Hematopoietic multipotent progenitor cell treated with erythropoietin and hydrocortisone succinate and interleukin-3 and kit ligand, for 17 days (in vitro differentiated cells): ENCODE results near the gene HIF3A.
"Not testable (repeated sequence)": the region's sequence is repeated elsewhere in the genome, so short reads cannot be mapped to it uniquely, and the experiment has no call there.

Experiments
- DNase-seq: peaks from one replicate; pipeline ENCODE4 v3.0.0-alpha.2; 2015; ENCODE audit warnings: low spot score

Gene HIF3A

GRCh38 chr19:46294494-46294893 is 2.3 kb upstream of the HIF3A start:
- no peak for DNase-seq

DNA sequence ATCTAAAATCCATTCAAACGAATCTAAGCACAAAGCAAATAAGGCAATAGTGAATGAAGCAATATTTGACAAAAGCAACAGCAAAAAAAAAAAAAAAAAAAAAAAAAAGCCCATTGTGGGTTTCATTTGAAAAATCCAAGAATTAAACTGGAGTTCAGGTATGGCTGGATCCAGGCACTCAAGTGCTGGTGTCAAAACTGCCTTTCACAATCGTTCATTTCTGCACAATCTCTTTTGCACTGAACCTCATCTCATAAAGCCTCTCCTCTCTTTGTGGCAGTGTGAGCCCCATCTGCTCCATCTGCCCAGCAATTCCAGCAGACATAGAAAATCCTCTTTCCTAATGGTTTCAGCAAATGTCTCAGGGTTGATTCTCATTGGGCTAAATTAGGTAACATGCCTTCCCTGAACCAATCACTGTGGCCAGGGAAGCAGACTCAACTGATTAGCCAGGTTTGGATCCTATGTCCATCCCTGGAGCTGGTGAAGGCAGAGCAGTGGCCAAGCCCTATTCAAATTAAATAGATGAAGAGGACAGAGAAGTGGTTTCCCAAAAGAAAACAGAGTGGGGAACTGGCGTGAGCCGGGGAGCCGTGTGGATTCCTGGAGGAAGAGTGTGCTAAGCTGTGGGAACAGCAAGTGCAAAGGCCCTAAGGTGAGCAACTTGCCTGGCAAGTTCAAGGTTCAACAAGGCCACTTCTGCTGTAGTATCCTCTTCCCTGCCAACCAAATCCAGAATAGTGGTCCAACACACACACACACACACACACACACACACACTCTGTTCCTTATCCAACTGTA is 1.2 kb upstream of the HIF3A start:
- no peak for DNase-seq

GRCh38 chr19:46296202-46296480 is 701 bp upstream of the HIF3A start:
- no peak for DNase-seq

DNA sequence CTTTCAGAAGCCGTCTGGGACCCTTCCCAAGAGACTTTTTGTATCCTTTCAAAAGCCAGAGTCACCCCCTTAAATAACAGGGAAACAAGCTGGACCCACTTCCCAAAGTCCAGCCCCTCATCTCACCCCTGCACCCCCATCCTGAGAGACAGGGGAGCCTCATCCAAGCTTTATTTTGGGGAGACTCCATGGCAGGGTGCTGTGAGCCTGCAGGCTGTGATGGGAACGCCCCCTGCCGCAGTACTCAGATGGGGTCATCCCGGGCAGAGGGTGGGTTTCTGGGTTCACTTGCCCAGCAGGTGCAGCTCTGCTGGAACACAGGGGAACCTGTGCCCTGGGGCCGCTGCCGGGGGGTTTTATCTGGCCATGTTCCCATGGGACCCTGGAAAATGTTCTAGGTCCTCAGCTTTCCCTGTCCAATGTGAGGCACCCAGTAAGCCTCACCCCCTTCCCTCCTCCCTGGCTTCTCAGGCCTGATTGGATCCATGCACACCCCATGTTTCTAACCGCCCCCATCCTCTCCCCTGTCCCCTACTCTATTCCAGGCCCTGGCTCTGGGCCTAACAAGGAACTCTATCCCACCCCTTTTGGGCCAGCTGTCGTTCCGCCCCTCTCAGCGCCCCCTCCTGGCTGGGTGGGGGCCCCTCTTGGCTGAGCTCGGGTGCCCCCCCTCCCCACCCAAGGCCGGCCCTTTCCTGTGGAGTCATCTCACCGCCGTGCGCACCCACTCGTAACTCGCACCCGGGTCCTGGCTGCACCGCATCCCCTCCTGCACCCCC is 1.0 kb downstream of the HIF3A start:
- DNase-seq, result no peak

DNA sequence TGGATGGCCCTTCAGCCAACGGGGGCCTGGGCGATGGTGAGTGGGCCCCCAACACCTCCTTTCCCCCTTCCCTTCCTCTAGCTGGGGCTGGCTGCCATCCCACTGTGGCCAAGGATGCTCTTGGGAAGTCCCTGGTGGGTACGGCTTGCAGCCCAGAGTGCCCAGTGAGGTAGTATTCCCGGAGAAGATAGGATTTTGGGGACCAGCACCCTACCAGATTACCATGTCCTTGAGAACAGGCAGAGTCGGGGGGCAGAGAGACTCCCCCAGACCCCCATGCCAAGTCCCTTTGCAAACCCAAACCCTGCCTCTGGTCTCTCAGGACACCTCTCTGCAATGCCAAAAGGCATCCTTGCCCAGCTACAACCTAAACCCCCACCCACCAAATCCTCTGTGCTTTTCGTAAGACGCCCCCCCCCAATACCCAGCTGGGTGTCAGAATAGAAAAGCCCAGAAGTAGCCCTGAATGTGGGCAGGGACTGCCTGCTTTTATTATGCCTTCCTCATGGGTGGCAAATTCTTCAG is 1.7 kb downstream of the HIF3A start:
- DNase-seq, result no peak

DNA sequence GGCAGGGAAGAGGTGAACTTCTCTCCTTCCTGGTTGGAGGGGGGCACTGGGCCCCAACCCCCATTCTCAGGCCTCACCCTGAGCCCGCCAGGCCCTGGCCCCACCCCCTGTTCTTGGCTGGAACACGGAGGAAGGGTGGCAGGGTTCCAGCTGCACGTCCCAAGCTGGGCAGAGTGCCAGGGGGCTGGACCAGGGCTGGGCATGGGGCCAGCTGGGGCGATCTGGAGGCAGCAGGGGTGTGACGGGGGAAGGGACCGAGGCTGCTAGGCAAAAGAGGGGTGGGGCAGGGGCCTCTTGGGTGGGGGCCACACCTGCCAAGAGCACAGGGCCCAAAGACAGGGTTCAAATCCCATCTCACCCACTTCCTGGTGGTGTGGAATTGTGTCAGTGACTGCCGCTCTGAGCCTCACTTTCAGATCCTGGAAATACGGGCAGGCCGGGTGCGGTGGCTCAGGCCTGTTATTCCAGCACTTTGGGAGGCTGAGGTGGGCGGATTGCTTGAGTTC is 2.2 kb downstream of the HIF3A start:
- peak; percentile 88 for DNase-seq

GRCh38 chr19:46299695-46300094 is 2.9 kb downstream of the HIF3A start:
- DNase-seq, result no peak

- DNase-seq, result no peak
Measured at GRCh38 chr19:46303322-46303690, 6.5 kb downstream of the HIF3A start.

- no peak for DNase-seq
Measured at GRCh38 chr19:46303691-46304397, 7.0 kb downstream of the HIF3A start.

DNA sequence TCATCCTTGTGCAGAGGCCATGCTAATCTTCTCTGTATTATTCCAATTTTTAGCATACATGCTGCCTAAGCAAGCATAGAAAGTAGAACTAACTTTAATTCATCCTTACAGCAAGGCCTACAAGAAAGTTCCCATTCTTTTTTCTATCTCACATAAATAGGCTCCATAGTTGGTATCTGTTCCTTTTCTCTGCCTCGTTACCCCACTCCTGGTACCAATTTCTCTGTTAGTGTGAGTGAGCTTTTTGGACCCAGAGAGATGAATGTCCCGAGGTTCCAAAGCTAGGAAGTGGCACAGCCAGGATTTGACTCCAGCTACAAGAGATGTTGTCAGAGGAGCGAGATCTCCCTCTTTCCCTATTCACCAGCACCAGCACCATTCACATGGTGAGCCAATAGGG is 9.7 kb downstream of the HIF3A start:
- no peak for DNase-seq

DNA sequence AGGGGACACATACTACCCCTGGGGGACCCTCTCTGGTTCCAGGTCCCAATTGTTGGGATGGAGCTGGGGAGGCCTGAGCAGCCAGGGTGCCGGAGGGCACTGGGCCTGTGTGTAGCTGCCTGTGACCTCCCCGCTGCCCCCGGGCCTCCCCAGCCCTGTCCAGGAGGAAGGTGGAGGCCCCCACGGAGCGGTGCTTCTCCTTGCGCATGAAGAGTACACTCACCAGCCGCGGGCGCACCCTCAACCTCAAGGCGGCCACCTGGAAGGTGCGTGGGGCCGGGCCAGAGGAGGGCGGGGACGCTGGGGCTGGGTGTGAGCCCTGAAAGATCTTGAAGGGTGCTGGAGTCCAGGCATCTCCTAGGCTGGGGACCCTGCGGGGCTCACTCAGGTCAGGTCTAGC is 11.7 kb downstream of the HIF3A start:
- DNase-seq, result no peak

DNA sequence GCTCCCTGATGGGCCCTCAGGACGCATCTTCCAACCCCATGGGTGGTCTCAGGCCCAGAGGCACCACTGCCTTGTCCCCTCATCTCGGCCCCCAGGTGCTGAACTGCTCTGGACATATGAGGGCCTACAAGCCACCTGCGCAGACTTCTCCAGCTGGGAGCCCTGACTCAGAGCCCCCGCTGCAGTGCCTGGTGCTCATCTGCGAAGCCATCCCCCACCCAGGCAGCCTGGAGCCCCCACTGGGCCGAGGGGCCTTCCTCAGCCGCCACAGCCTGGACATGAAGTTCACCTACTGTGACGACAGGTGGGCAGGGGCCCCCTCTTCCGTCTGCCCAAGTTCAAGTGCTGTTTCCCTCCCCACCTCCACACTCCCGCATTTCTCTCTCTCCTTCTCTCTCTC is 12.2 kb downstream of the HIF3A start:
- no peak for DNase-seq

DNA sequence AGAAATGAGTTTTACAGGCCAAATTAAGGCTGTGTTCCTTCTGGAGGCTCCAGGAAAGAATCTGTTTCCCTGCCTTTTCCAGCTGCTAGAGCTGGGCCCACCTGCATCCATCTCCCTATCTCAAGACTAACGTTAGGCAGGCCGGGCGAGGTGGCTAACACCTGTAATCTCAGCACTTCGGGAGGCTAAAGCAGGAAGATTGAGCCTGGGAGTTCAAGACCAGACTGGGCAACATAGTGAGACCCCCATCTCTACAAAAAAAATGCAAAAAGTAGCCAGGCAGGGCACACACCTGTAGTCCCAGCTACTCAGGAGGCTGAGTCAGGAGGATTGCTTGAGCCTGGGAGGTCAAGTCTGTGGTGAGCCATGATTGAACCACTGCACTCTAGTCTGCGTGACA is 14.6 kb downstream of the HIF3A start:
- no peak for DNase-seq

DNA sequence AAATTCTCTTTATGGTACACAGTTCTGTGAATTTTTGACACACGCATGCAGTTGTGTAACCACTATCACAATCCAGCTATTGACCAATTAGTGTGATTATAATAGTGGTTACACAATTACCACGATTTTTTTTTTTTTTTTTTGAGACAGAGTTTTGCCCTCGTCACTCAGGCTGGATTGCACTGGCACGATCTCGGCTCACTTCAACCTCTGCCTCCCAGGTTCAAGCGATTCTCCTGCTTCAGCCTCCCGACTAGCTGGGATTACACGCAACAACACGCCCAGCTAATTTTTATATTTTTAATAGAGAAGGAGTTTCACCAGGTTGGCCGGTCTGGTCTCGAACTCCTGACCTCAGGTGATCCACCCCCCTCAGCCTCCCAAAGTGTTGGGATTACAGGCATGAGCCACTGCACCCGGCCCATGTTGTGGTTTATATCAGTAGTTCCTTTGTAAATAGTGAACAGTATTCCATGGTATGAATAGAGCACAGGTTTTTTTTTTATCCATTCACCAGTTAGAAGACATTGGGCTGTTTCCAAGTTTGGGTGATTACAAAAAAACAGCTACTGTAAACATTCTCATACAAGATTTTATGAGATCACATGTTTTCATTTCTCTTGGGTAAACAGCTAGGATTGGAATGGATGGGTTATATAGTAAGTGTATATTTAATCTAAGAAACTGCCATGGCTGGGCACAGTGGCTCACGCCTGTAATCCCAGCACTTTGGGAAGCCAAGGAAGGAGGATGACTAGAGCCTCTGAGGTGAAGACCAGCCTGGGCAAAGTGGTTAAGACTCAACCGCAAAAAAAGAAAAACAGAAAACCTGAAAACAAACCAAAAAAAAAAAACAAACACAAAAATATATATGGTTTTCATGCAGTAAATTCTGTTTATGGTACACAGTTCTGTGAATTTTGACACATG is 17.0 kb downstream of the HIF3A start:
- DNase-seq, result not testable (repeated sequence)

DNA sequence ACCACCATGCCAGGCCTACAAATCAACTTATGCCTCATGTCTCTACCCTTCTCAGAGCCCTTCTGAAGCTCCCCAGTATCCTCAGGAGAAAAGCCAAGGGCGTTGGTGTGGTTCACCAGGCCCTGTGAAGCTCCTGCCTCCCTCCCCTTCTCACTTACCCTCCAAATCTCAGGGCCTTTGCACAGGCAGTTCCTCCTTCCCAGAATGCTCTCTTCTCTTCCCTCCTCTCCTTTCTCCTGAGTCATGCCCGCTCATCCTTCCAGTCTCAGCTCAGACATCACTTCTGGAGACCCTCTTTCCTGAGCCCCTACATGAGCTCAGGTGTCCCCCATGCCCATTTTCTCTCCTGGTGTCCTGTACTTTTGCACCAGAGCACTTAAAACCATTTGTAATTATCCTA is 20.5 kb downstream of the HIF3A start:
- no peak for DNase-seq

DNA sequence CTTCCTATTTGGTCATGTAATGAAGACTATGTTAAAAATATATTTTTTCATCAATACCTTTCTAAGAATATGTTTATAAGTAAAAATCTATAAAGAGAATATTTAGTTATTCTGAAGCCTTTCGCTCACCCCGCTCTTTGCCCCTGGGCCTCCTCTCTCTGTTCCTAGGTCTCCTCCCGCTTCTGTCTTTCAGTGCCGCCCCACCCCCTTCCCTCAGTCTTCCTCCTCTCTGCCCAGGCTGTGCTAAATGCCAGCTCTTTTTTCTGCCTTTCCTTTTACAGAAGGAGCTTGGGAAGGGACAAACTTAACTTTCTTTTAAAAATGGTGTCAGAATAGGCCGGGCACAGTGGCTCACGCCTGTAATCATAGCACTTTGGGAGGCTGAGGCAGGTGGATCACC is 22.8 kb downstream of the HIF3A start:
- no peak for DNase-seq

DNA sequence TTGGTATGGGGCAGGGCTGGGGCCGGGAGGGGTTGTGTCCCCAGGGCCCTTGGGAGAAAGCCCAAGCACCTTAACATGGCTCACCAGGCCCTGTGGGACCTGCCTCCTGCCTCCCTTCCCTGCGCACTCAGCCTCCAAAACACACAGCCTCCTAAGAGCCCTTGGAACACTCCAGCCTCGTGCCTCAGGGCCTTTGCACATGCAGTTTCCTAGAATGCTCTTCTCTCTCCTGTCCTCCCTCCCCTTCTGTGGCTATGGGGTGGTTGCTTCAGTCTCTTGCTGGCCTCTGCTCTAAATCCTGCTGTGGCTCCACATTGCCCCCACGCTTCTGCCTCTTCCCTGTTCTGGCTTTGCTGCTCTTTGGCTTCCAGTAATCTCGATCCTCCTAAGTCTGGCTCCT is 23.7 kb downstream of the HIF3A start:
- DNase-seq, result no peak

- no peak for DNase-seq
Measured at GRCh38 chr19:46321653-46322052, 24.8 kb downstream of the HIF3A start.

DNA sequence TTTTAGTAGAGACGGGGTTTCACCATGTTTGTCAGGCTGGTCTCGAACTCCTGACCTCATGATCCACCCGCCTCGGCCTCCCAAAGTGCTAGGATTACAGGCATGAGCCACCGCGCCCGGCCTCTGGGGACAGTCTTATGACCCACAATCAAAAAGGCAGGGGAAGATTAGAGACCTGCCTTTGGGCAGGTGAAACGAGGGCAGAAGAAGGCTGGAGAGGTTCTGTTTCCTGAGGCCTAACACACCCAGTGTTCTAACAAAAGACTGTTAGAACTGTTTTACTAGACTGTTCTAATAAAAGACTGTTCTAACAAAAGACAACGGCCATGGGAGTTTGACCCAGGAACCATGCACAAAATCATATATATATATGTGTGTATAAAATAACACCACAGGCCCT is 26.4 kb downstream of the HIF3A start:
- DNase-seq, result not testable (repeated sequence)

DNA sequence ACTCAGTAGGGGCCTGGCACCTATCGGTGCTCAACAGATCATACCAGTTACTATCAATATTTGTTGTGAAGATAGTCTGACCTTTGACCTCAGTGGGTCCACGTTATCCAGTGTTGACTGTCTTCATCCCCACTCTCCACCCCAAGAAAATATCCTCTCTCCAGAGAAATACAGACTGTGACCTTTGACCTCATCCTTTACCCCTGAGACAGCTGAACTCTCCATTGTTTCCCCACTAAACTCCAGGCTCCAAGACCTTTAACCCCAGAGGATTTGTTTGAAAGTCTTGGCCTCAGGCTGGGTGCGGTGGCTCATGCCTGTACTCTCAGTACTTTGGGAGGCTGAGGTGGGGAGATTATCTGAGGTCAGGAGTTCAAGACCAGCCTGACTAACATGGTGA is 27.4 kb downstream of the HIF3A start:
- no peak for DNase-seq

GRCh38 chr19:46326608-46327007 is 29.8 kb downstream of the HIF3A start:
- no peak for DNase-seq

DNA sequence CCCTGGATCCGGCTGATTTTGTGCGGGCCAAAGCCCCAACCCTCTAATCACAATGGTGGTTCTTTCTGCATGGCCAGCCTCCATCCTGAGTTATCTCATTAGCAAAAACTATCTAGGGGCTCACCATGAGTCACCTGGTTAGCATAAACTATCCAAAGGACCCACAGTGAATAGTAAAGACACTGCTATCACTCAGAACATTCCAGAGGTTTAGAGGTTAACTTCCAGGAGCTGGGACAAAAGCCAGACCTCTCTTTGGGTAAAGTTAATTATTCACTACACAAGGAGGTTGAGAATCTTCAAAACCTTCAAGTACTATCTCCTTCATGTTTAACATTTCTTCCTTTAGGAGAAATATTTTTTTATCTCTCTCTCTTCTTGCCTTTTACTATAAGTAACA is 31.2 kb downstream of the HIF3A start:
- DNase-seq, result no peak
